ENCODE results near the gene ZSWIM5.
"Not testable (repeated sequence)": the region's sequence is repeated elsewhere in the genome, so short reads cannot be mapped to it uniquely, and the experiment has no call there.

ZSWIM5 gene
- total RNA-seq: 0 to 0.25 (median 0.07) reads per million in 18 experiments

- peak; percentile 32 to 45 for DNase-seq
Observed at GRCh38 chr1:45205910-45206721, at the start of gene ZSWIM5. Gene ZSWIM5, minus strand, starts transcription at chr1:45206605. Its CDS starts 255 bp downstream, at chr1:45206350.

GRCh38 chr1:45254490-45254889 lies 48.1 kb upstream of the ZSWIM5 start:
- no peak for DNase-seq

GRCh38 chr1:45250544-45250943 lies 44.1 kb upstream of the ZSWIM5 start:
- no peak for DNase-seq

- DNase-seq: not testable (repeated sequence)
Observed at GRCh38 chr1:45248004-45248403, 41.6 kb upstream of the ZSWIM5 start.

GRCh38 chr1:45246760-45247159 lies 40.4 kb upstream of the ZSWIM5 start:
- DNase-seq: no peak

GRCh38 chr1:45246359-45246758 lies 40.0 kb upstream of the ZSWIM5 start:
- DNase-seq: not testable (repeated sequence)

- no peak for DNase-seq
Observed at GRCh38 chr1:45244660-45245059, 38.3 kb upstream of the ZSWIM5 start.

- no peak for DNase-seq
Observed at GRCh38 chr1:45243476-45244343, 37.3 kb upstream of the ZSWIM5 start.

GRCh38 chr1:45238846-45239245 lies 32.4 kb upstream of the ZSWIM5 start:
- DNase-seq: no peak

GRCh38 chr1:45236136-45236535 lies 29.7 kb upstream of the ZSWIM5 start:
- DNase-seq: no peak

- no peak for DNase-seq
Observed at GRCh38 chr1:45230537-45230936, 24.1 kb upstream of the ZSWIM5 start.

GRCh38 chr1:45225598-45225997 lies 19.2 kb upstream of the ZSWIM5 start:
- no peak for DNase-seq

- DNase-seq: not testable (repeated sequence)
Observed at GRCh38 chr1:45223710-45224109, 17.3 kb upstream of the ZSWIM5 start.

- no peak for DNase-seq
Observed at GRCh38 chr1:45221716-45222115, 15.3 kb upstream of the ZSWIM5 start.

- no peak for DNase-seq
Observed at GRCh38 chr1:45216861-45217260, 10.5 kb upstream of the ZSWIM5 start.

- no peak for DNase-seq
Observed at GRCh38 chr1:45216200-45216541, 9.8 kb upstream of the ZSWIM5 start.

GRCh38 chr1:45215485-45216199 lies 9.2 kb upstream of the ZSWIM5 start:
- DNase-seq: no peak

- DNase-seq: no peak
Observed at GRCh38 chr1:45213892-45214291, 7.5 kb upstream of the ZSWIM5 start.

- DNase-seq: no peak
Observed at GRCh38 chr1:45211076-45211475, 4.7 kb upstream of the ZSWIM5 start.

- DNase-seq: no peak
Observed at GRCh38 chr1:45206808-45207623, 611 bp upstream of the ZSWIM5 start.

- DNase-seq: no peak
Observed at GRCh38 chr1:45205011-45205909, 1.1 kb downstream of the ZSWIM5 start.

All from inflammatory macrophage (primary cell).